Measurements from ENCODE around the gene SLC22A7.

Gene SLC22A7

DNA sequence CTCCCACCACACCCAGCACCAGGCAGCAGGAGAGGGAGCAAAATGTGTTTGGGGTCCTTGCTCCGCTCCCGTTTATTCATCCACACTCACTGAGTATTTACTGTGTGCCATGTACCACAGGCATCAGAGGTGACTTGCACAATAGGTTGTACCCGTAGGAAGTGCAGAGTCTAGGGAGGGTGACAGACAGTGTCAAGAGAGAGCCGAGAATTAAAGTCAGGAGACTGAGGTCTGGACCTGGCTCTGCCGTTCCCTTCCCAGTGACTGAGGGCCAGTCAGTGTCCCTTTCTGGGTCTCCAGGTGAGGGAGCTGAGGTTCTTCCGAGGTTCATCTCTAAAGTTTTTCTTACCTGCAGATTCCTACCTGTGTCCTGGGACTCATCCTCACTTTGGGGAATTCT is 32.5 kb upstream of the SLC22A7 start:
- DNase-seq (ENCODE audit: low read depth in 2 of 2, low spot score in 1 of 2), result no peak

GRCh38 chr6:43267619-43268354 is 30.3 kb upstream of the SLC22A7 start:
- DNase-seq (ENCODE audit: low read depth in 2 of 2, low spot score in 1 of 2), result no peak

DNA sequence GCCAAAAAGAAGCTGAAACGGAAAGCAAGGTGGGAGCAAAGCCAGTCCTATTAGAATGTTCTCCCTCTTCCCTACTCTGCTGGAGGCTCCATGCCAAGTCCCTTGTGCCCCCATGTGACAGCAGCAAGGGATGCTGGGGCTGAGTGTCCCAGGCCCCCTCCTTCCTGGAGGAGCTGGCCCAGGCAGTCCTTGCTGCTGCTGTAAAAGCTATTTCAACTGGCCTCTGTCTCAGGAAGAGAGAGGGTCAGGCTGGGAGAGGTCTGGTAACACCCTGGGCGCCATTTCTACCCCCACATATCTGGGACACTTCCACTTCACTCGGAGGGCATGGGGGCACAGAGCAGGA is 29.7 kb upstream of the SLC22A7 start:
- no peak for DNase-seq (ENCODE audit: low read depth in 2 of 2, low spot score in 1 of 2)

- DNase-seq (ENCODE audit: low read depth in 2 of 2, low spot score in 1 of 2), result no peak
These were observed 29.2 kb upstream of the SLC22A7 start for GRCh38 chr6:43268782-43269272.

GRCh38 chr6:43269273-43270007 is 28.6 kb upstream of the SLC22A7 start:
- peak in 1 of 2 donors; percentile 29 for DNase-seq (ENCODE audit: low read depth in 2 of 2, low spot score in 1 of 2)

- no peak for DNase-seq (ENCODE audit: low read depth in 2 of 2, low spot score in 1 of 2)
These were observed 26.8 kb upstream of the SLC22A7 start for GRCh38 chr6:43271103-43271815.

DNA sequence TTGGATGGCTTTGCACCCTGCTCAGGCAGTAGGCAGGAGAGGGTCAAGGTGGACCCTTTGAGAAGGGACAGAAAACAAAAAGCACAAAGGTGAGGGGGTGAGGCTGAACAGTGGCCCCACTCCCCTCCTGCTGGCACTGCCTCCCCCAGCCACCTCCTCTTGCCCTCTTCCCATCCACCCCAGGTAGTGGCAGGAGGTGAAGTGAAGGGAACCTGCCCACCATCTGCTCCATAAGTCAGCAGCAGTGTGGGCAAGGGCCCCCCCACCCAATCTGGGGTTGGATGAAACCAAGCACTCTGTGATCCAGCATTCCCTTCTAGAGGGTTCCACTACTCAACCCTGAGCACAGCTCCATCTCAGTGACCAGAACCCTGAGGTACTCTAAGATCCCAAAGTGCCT is 26.1 kb upstream of the SLC22A7 start:
- no peak for DNase-seq (ENCODE audit: low read depth in 2 of 2, low spot score in 1 of 2)

- DNase-seq (ENCODE audit: low read depth in 2 of 2, low spot score in 1 of 2), result no peak
These were observed 24.4 kb upstream of the SLC22A7 start for GRCh38 chr6:43273707-43274106.

DNA sequence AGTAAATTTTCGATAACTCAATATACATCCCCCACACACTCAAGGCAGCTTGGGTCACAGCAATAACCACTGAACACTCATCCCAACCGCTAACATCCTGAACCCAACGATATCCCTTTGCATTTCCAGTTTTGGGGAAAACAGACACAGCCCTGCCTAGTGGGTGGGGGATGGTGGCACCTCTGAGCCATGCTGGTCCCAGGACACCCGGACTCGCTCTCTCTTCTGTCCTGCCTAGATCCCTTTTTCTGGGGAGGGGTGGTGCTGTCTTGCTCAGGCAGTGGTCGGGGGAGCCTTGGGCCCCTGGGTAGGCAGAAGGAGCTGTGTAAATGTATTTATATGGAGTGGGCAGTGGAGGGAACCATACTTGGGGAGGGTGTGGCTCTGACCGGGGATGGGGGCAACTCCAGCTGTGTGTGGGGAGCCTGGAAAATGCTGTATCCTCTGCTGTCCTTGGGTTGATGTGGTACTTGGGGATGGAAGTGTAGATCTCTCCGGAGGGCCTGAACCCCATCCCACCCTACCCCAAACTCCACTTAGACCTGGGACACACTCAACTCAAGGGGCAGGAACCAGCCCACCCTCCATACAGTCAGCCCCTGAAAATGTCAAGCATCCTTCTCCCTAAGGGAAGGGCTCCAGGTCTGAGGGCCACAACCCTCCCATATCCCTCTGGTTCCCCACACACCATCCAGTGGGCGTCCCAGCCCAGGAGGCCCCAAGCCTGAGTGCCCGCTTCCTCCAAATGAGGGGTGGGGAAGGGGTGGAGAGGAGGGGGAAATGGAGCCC is 23.7 kb upstream of the SLC22A7 start:
- no peak for DNase-seq (ENCODE audit: low read depth in 2 of 2, low spot score in 1 of 2)

- no peak for DNase-seq (ENCODE audit: low read depth in 2 of 2, low spot score in 1 of 2)
These were observed 23.0 kb upstream of the SLC22A7 start for GRCh38 chr6:43274916-43275597.

GRCh38 chr6:43275801-43276576 is 22.1 kb upstream of the SLC22A7 start:
- DNase-seq (ENCODE audit: low read depth in 2 of 2, low spot score in 1 of 2), result no peak

DNA sequence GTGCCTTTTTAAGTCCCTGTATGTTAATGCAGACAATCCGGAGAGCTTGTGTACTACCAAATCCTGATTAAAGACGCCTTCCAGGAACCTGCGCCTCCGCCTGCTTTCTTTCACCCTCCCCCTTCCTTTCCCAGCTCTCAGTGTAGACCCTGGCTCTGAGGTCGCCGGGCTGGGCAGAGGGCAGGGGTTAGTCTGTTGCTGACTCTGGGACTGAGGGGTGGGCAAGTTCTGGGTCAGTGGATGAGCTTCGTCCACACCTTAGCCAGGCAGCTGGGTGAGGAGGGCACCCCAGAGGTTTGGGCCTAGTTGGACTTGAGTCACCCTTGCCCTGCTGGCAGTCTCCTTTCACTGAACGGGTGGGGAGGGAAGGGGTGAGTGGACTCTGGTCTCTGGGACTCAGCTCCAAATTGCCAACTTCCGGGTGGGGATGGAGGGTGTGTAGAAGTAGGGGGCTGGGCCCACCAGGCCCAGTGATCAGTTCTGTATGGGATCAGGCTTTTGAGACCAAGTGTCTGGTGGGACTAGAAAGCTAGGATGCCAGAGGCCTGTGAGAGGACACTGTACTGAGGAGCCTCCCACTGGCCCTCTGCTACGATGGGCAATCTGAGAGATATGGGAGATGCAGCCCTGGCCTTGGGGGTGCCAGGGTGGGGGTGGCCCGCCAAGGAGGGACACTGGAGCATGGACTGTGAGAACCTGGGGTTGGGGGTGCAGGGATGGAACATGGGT is 21.3 kb upstream of the SLC22A7 start:
- DNase-seq (ENCODE audit: low read depth in 2 of 2, low spot score in 1 of 2), result no peak

GRCh38 chr6:43277306-43277642 is 20.8 kb upstream of the SLC22A7 start:
- DNase-seq (ENCODE audit: low read depth in 2 of 2, low spot score in 1 of 2), result no peak

GRCh38 chr6:43277643-43278523 is 20.2 kb upstream of the SLC22A7 start:
- no peak for DNase-seq (ENCODE audit: low read depth in 2 of 2, low spot score in 1 of 2)

GRCh38 chr6:43278524-43279078 is 19.5 kb upstream of the SLC22A7 start:
- no peak for DNase-seq (ENCODE audit: low read depth in 2 of 2, low spot score in 1 of 2)

GRCh38 chr6:43280234-43280633 is 17.8 kb upstream of the SLC22A7 start:
- DNase-seq (ENCODE audit: low read depth in 2 of 2, low spot score in 1 of 2), result no peak

DNA sequence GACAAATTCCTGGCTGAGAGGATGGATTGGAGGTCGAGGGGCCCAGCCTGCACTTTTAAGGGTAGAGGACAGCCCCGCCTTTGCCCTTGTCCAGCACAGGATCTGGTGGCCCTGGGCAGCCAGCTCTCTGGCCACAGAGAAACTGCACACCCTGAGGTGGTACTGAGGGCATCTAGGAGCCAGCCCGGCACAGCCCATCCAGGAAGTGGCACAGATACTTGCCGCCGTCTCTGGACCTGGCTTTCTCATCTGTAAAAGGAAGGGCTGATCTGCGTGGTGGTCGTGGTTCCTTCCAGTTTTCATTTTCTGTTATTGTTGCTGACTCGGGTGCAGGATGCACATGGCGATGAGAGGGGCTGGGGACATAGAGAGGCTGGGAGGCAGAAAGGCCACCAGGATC is 16.0 kb upstream of the SLC22A7 start:
- DNase-seq (ENCODE audit: low read depth in 2 of 2, low spot score in 1 of 2), result no peak
